ENCODE measurements around the gene HIC2. TPM values are rescaled to one million over a fixed set of nuclear protein-coding genes. Genes with fewer than 3 reads are reported as not detected.
"Not testable (repeated sequence)": the region's sequence is repeated elsewhere in the genome, so short reads cannot be mapped to it uniquely, and the experiment has no call there.

The HIC2 gene
- total RNA-seq, 1 donor from 2014 or later: 44.2 TPM

GRCh38 chr22:21416375-21416774 lies 796 bp upstream of the HIC2 start:
- not testable (repeated sequence) for H3K4me3 Mint-ChIP-seq; H3K27ac Mint-ChIP-seq (ENCODE audit: unreplicated experiment); H3K36me3 Mint-ChIP-seq (ENCODE audit: low read depth); H3K9me3 Mint-ChIP-seq; H3K27me3 Mint-ChIP-seq (ENCODE audit: low read depth); H3K4me1 Mint-ChIP-seq
- DNase-seq (ENCODE audit: low read depth, low spot score): peak; percentile 18

- peak; percentile 53 for DNase-seq (ENCODE audit: low read depth, low spot score)
- H3K27ac Mint-ChIP-seq (ENCODE audit: unreplicated experiment); H3K4me1 Mint-ChIP-seq; H3K9me3 Mint-ChIP-seq; H3K36me3 Mint-ChIP-seq (ENCODE audit: low read depth); H3K27me3 Mint-ChIP-seq (ENCODE audit: low read depth): not testable (repeated sequence)
- peak overlapping the region; percentile 80 for H3K4me3 Mint-ChIP-seq
Measured at GRCh38 chr22:21417853-21418252, 682 bp downstream of the HIC2 start.

- not testable (repeated sequence) for H3K4me1 Mint-ChIP-seq; H3K9me3 Mint-ChIP-seq; DNase-seq (ENCODE audit: low read depth, low spot score); H3K36me3 Mint-ChIP-seq (ENCODE audit: low read depth); H3K27me3 Mint-ChIP-seq (ENCODE audit: low read depth); H3K4me3 Mint-ChIP-seq; H3K27ac Mint-ChIP-seq (ENCODE audit: unreplicated experiment)
Measured at GRCh38 chr22:21418974-21419638, 1.9 kb downstream of the HIC2 start.

- not testable (repeated sequence) for H3K36me3 Mint-ChIP-seq (ENCODE audit: low read depth); H3K4me3 Mint-ChIP-seq; DNase-seq (ENCODE audit: low read depth, low spot score); H3K27me3 Mint-ChIP-seq (ENCODE audit: low read depth); H3K4me1 Mint-ChIP-seq; H3K27ac Mint-ChIP-seq (ENCODE audit: unreplicated experiment); H3K9me3 Mint-ChIP-seq
Measured at GRCh38 chr22:21420180-21420763, 3.1 kb downstream of the HIC2 start.

GRCh38 chr22:21424084-21424709 lies 7.0 kb downstream of the HIC2 start:
- not testable (repeated sequence) for H3K9me3 Mint-ChIP-seq; H3K4me3 Mint-ChIP-seq; DNase-seq (ENCODE audit: low read depth, low spot score); H3K27me3 Mint-ChIP-seq (ENCODE audit: low read depth); H3K36me3 Mint-ChIP-seq (ENCODE audit: low read depth); H3K4me1 Mint-ChIP-seq; H3K27ac Mint-ChIP-seq (ENCODE audit: unreplicated experiment)

GRCh38 chr22:21434378-21435233 lies 17.4 kb downstream of the HIC2 start:
- not testable (repeated sequence) for H3K4me1 Mint-ChIP-seq; DNase-seq (ENCODE audit: low read depth, low spot score); H3K4me3 Mint-ChIP-seq; H3K9me3 Mint-ChIP-seq; H3K27ac Mint-ChIP-seq (ENCODE audit: unreplicated experiment); H3K36me3 Mint-ChIP-seq (ENCODE audit: low read depth); H3K27me3 Mint-ChIP-seq (ENCODE audit: low read depth)

- H3K27me3 Mint-ChIP-seq (ENCODE audit: low read depth); DNase-seq (ENCODE audit: low read depth, low spot score); H3K36me3 Mint-ChIP-seq (ENCODE audit: low read depth); H3K4me1 Mint-ChIP-seq; H3K9me3 Mint-ChIP-seq; H3K4me3 Mint-ChIP-seq; H3K27ac Mint-ChIP-seq (ENCODE audit: unreplicated experiment): not testable (repeated sequence)
Measured at GRCh38 chr22:21435998-21436810, 19.0 kb downstream of the HIC2 start.

- not testable (repeated sequence) for H3K27ac Mint-ChIP-seq (ENCODE audit: unreplicated experiment); H3K27me3 Mint-ChIP-seq (ENCODE audit: low read depth); H3K4me3 Mint-ChIP-seq; H3K9me3 Mint-ChIP-seq; H3K4me1 Mint-ChIP-seq; DNase-seq (ENCODE audit: low read depth, low spot score); H3K36me3 Mint-ChIP-seq (ENCODE audit: low read depth)
Measured at GRCh38 chr22:21438013-21438412, 20.8 kb downstream of the HIC2 start.

- H3K9me3 Mint-ChIP-seq; H3K4me3 Mint-ChIP-seq; DNase-seq (ENCODE audit: low read depth, low spot score); H3K27ac Mint-ChIP-seq (ENCODE audit: unreplicated experiment); H3K27me3 Mint-ChIP-seq (ENCODE audit: low read depth); H3K36me3 Mint-ChIP-seq (ENCODE audit: low read depth); H3K4me1 Mint-ChIP-seq: not testable (repeated sequence)
Measured at GRCh38 chr22:21440018-21440636, 23.0 kb downstream of the HIC2 start.

- H3K36me3 Mint-ChIP-seq (ENCODE audit: low read depth); H3K9me3 Mint-ChIP-seq; H3K27ac Mint-ChIP-seq (ENCODE audit: unreplicated experiment); H3K4me3 Mint-ChIP-seq; DNase-seq (ENCODE audit: low read depth, low spot score); H3K4me1 Mint-ChIP-seq; H3K27me3 Mint-ChIP-seq (ENCODE audit: low read depth): not testable (repeated sequence)
Measured at GRCh38 chr22:21440676-21441075, 23.5 kb downstream of the HIC2 start.

GRCh38 chr22:21441170-21441569 lies 24.0 kb downstream of the HIC2 start:
- H3K36me3 Mint-ChIP-seq (ENCODE audit: low read depth); DNase-seq (ENCODE audit: low read depth, low spot score); H3K4me3 Mint-ChIP-seq; H3K9me3 Mint-ChIP-seq; H3K27me3 Mint-ChIP-seq (ENCODE audit: low read depth); H3K27ac Mint-ChIP-seq (ENCODE audit: unreplicated experiment); H3K4me1 Mint-ChIP-seq: not testable (repeated sequence)

- not testable (repeated sequence) for H3K9me3 Mint-ChIP-seq; H3K4me3 Mint-ChIP-seq; H3K4me1 Mint-ChIP-seq; H3K27ac Mint-ChIP-seq (ENCODE audit: unreplicated experiment); H3K27me3 Mint-ChIP-seq (ENCODE audit: low read depth); H3K36me3 Mint-ChIP-seq (ENCODE audit: low read depth); DNase-seq (ENCODE audit: low read depth, low spot score)
Measured at GRCh38 chr22:21442123-21442522, 25.0 kb downstream of the HIC2 start.

Data from neural crest cell (in vitro differentiated cells).